GM12864 (cell line): ENCODE data around the gene HS3ST4.

Experiments
- DNase-seq: peaks from one replicate; pipeline ENCODE4 v3.0.0-alpha.2; 2011; ENCODE audit warnings: low read depth
- H3K4me3 ChIP-seq: 2 replicates; pipeline ENCODE4 v1.5.1; 2011; ENCODE audit warnings: mild to moderate bottlenecking, low read depth, low read length, control low read depth
- TF ChIP-seq, protein P1 (sequence below): IDR thresholded peaks from 2 replicates; pipeline ENCODE4 v1.5.1; 2011; ENCODE audit warnings: low read depth, mild to moderate bottlenecking, moderate library complexity, low read length, control low read depth, inconsistent platforms; ENCODE audit errors: missing control alignments

Gene HS3ST4

DNA sequence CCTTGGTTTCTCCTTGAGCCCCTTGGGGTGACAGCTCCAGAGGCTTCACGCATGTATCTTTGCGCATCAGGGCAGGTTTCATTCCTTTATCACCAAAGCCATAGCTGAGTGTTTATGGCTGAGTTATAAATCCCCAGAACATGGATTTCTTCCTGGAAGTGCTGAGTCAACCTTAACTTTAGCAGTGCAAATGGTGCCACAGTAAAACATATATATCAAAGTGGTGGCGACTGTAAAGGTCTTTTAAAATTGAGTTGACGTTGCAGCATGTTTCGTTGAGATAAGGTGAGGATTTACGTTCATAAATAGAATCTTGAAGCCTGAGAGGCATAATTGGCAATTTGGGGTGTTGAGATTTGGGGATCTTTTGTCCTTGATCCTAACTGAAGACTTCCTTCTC lies 214.1 kb downstream of the HS3ST4 start:
- no peak for DNase-seq
- TF ChIP-seq, protein P1, sequence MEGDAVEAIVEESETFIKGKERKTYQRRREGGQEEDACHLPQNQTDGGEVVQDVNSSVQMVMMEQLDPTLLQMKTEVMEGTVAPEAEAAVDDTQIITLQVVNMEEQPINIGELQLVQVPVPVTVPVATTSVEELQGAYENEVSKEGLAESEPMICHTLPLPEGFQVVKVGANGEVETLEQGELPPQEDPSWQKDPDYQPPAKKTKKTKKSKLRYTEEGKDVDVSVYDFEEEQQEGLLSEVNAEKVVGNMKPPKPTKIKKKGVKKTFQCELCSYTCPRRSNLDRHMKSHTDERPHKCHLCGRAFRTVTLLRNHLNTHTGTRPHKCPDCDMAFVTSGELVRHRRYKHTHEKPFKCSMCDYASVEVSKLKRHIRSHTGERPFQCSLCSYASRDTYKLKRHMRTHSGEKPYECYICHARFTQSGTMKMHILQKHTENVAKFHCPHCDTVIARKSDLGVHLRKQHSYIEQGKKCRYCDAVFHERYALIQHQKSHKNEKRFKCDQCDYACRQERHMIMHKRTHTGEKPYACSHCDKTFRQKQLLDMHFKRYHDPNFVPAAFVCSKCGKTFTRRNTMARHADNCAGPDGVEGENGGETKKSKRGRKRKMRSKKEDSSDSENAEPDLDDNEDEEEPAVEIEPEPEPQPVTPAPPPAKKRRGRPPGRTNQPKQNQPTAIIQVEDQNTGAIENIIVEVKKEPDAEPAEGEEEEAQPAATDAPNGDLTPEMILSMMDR: no peak
- no peak overlapping the region for H3K4me3 ChIP-seq

DNA sequence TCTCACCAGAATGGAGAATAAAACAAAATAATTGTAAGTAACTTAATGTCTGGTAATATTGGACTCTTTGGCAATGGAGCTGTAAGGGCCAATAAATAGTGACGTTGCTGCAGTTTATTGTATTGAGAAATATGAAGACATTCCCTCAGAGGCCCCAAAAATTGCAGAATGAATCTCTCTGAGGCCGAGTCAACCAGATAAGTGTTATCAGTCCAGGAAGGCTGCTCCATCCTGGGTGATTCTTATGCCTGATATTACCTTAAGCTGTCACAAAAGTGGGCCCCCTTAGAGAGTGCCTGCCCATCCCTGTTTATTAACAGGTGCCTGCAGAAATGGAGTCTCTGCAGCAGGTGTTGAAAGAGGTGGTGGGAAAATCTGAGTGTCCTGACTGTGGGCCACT lies 219.2 kb downstream of the HS3ST4 start:
- TF ChIP-seq, protein P1: no peak
- DNase-seq: no peak
- no peak overlapping the region for H3K4me3 ChIP-seq

GRCh38 chr16:25912321-25912720 lies 220.6 kb downstream of the HS3ST4 start:
- no peak for DNase-seq
- TF ChIP-seq, protein P1: no peak
- no peak overlapping the region for H3K4me3 ChIP-seq

- H3K4me3 ChIP-seq: no peak overlapping the region
- DNase-seq: no peak
- TF ChIP-seq, protein P1: no peak
Measured at GRCh38 chr16:25914357-25914962, 222.7 kb downstream of the HS3ST4 start.

- H3K4me3 ChIP-seq: no peak overlapping the region
- TF ChIP-seq, protein P1: no peak
- no peak for DNase-seq
Measured at GRCh38 chr16:25916037-25916436, 224.3 kb downstream of the HS3ST4 start.

DNA sequence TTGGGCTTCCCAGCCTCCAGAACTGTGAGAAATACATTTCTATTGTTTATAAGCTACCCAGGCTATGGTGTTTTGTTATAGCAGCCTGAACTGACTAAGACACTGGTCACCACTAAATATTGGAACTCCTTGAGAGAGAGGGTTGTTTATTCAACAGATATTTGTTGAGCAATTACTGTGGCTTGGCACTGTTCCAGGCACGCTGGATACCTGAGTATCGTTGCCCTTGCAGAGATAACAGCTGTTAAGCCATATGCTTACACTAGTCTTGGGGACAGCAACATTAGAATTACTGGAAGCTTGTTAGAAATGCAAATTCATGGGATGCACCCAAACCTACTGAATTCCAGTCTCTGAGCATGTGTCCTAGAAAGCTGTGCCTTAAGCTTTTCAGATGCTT lies 230.7 kb downstream of the HS3ST4 start:
- TF ChIP-seq, protein P1: no peak
- H3K4me3 ChIP-seq: no peak overlapping the region
- no peak for DNase-seq

GRCh38 chr16:25925421-25925820 lies 233.7 kb downstream of the HS3ST4 start:
- TF ChIP-seq, protein P1: no peak
- no peak for DNase-seq
- no peak overlapping the region for H3K4me3 ChIP-seq
